22Rv1 (cell line): ENCODE results near the gene WDFY3.

ENCODE experiments used
- ZFX ChIP-seq: fragments of 450-650 bp; IDR thresholded peaks from 2 replicates; pipeline ENCODE4 v1.6.1; 2017; ENCODE audit warnings: antibody characterized with exemption, borderline replicate concordance
- TF ChIP-seq, protein P1 (sequence below): fragments of 450-650 bp; IDR thresholded peaks from 2 replicates; pipeline ENCODE4 v1.5.1; 2017; ENCODE audit warnings: mild to moderate bottlenecking

DNA sequence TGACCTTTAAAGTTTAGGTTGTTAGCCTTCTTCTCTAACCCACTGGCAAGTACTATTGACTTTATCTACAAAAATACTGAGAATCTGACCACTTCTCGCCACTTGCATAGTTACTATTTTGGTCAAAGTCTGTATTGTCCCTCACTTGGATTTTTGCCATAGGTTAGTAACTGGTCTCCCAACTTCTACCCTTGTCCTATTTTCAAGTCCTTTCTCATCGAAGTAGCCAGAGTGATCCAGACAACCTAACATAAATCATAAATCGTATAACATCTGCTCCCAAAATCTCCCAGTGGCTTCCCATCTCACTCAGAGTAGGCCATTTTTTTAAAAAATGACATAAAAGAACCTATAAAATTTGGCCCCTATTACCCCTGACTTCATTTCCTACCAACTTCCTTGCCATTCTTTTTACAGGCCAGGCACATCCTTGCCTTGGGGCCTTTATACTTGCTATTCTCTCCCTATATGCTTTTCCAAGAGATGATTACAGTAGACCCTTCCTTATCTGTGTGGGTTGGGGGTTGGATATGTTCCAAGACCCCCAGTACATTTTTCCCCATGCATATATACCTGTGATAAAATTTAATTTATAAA, 29.0 kb downstream of the WDFY3 start:
- TF ChIP-seq, protein P1, sequence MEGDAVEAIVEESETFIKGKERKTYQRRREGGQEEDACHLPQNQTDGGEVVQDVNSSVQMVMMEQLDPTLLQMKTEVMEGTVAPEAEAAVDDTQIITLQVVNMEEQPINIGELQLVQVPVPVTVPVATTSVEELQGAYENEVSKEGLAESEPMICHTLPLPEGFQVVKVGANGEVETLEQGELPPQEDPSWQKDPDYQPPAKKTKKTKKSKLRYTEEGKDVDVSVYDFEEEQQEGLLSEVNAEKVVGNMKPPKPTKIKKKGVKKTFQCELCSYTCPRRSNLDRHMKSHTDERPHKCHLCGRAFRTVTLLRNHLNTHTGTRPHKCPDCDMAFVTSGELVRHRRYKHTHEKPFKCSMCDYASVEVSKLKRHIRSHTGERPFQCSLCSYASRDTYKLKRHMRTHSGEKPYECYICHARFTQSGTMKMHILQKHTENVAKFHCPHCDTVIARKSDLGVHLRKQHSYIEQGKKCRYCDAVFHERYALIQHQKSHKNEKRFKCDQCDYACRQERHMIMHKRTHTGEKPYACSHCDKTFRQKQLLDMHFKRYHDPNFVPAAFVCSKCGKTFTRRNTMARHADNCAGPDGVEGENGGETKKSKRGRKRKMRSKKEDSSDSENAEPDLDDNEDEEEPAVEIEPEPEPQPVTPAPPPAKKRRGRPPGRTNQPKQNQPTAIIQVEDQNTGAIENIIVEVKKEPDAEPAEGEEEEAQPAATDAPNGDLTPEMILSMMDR, result no peak
- TF ChIP-seq ZFX, result no peak
